ENCODE measurements around the gene PRKN.

- TF ChIP-seq CTCF (IDR thresholded peaks at IDR 0.05): no peak
- no peak for TF ChIP-seq POLR2A (IDR thresholded peaks at IDR 0.05)
Measured at GRCh38 chr6:162615016-162615705, 112.4 kb downstream of the PRKN start.

Measured in tibial nerve (tissue), 3 donors.